HEK293T (cell line): ENCODE results near the gene AP2A2.

Source experiments
- BHLHE40 ChIP-seq: fragments of 450-650 bp; IDR thresholded peaks from 2 replicates; pipeline ENCODE4 v1.6.1; 2016; ENCODE audit warnings: mild to moderate bottlenecking, moderate library complexity, borderline replicate concordance
- CTBP1 ChIP-seq: fragments of 450-650 bp; IDR thresholded peaks from 2 replicates; pipeline ENCODE4 v1.6.1; 2016; ENCODE audit warnings: borderline replicate concordance
- HDGF ChIP-seq: fragments of 450-650 bp; IDR thresholded peaks from 2 replicates; pipeline ENCODE4 v1.6.1; 2017; ENCODE audit warnings: antibody characterized with exemption, borderline replicate concordance
- L3MBTL2 ChIP-seq: fragments of 450-650 bp; conservative IDR thresholded peaks from 2 replicates; pipeline ENCODE4 v1.6.1; 2016; ENCODE audit warnings: mild to moderate bottlenecking
- ZNF384 ChIP-seq: fragments of 450-650 bp; IDR thresholded peaks from 2 replicates; pipeline ENCODE4 v1.6.1; 2016

DNA sequence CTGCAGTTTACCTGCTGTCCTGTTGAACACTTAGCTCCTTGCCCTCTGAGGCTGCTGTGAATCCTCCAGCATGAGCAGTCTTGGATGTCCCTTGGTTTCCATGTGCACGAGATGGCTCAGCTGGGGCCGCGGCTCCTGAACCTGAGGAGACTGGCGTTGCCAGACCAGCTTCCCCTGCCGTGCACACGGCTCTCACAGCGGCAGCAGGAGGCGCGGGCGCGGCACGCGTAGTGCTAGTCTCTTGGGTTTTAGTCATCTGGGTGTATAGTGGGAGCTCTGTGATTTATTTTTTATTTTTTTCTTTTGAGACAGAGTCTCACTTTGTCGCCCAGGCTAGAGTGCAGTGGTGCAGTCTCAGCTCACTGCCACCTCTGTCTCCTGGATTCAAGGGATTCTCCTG is 56.1 kb downstream of the AP2A2 start:
- no peak for TF ChIP-seq ZNF384
- no peak for TF ChIP-seq L3MBTL2
- no peak for TF ChIP-seq CTBP1
- no peak for TF ChIP-seq BHLHE40
- TF ChIP-seq HDGF: no peak
